Measurements from ENCODE around the gene ABCC9.
"Not testable (repeated sequence)": the region's sequence is repeated elsewhere in the genome, so short reads cannot be mapped to it uniquely, and the experiment has no call there.

ABCC9 gene

GRCh38 chr12:21933656-21934055, 7.6 kb downstream of the ABCC9 start:
- no peak for DNase-seq

GRCh38 chr12:21929972-21930371, 11.3 kb downstream of the ABCC9 start:
- not testable (repeated sequence) for DNase-seq

GRCh38 chr12:21925296-21925913, 15.8 kb downstream of the ABCC9 start:
- DNase-seq: peak; percentile 14

DNA sequence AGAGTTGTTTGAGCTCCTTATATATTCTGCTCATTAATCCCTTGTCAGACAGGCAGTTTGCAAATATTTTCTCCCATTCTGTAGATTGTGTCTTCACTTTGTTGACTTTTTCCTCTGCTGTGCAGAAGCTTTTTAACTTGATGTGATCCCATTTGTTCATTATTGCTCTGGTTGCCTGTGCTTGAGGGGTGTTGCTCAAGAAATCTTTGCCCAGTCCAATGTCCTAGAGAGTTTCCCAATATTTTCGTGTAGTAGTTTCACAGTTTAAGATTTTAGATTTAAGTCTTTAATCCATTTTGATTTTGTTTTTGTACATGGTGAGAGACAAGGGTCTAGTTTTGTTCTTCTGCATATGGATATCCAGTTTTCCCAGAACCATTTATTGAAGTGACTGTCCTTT, 19.8 kb downstream of the ABCC9 start:
- DNase-seq: no peak

- no peak for DNase-seq
These were observed 22.8 kb downstream of the ABCC9 start for GRCh38 chr12:21918456-21918855.

GRCh38 chr12:21913823-21914222, 27.4 kb downstream of the ABCC9 start:
- no peak for DNase-seq

- no peak for DNase-seq
These were observed 28.9 kb downstream of the ABCC9 start for GRCh38 chr12:21912318-21912717.

DNA sequence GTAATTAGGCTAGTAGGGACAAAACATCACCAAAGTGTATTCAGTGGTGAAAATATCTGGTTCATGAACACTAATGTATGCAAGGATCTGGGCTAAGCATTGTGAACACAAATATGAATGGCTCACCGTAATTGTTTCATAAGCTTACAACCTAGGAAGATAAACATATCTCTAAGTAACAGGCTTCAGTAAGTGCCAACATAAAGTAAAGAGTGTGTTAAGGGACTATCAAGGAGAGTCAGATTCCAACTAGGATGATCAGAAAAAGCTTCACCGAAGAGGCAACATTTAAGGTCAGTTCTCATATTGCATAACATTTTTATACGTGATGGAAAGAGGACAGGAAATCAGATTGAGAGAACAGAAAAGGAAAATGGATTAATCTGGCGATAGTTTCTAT, 29.4 kb downstream of the ABCC9 start:
- DNase-seq: no peak

DNA sequence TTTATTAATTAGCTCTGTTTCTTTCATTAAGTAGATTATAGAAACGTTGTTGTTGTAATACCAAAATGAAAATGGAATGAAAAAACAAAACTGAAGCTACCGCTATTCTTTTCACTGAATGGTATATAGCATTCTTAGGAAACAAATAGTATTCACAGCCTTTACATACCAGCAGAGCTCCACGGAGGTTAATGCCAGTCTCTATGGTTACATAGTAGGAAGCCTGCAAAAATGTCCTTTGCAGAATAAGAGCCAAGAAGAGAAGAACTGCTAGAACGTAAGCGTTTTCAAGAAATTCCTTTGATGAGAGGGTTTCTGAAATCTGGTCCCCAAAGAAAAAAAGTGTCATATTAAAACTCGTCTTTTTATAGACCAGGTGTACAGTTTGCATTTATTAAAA, 30.6 kb downstream of the ABCC9 start:
- DNase-seq: no peak

GRCh38 chr12:21907948-21908837, 33.0 kb downstream of the ABCC9 start:
- DNase-seq: no peak

DNA sequence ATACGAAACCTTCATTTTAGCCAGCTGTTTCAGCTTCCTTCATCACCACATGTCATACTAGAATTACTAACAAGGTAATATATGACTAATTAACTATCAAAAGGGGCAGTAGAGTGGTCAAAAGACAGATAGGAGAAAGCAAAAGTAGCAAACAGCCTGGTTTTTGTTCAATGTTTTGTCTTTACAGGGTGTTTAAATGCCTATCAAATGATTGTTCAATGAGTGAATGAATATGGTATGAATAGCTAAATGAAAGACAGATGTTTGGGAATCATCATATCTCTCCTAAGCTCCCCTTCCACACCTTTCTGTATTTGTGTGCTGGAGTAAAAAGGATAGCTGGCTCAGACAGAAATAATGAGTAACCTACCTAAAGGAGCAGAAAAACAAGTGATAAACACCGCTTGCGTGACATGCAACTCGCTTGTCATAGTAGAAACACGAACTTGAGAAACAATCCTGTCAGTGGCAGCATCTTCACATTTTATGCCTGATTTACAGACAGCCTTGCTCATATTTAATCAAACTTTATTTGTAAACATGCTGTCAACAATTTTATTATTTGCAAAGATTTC, 34.2 kb downstream of the ABCC9 start:
- no peak for DNase-seq

DNA sequence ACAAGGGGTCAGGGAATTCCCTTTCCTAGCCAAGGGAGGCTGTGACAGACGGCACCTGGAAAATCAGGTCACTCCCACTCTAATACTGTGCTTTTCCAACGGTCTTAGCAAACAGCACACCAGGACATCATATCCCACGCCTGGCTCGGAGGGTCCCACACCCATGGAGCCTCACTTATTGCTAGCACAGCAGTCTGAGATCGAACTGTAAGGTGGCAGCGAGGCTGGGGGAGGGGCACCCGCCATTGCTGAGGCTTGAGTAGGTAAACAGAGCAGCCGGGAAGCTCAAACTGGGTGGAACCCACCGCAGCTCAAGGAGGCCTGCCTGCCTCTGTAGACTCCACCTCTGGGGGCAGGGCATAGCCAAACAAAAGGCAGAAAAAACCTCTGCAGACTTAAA, 41.7 kb downstream of the ABCC9 start:
- not testable (repeated sequence) for DNase-seq

DNA sequence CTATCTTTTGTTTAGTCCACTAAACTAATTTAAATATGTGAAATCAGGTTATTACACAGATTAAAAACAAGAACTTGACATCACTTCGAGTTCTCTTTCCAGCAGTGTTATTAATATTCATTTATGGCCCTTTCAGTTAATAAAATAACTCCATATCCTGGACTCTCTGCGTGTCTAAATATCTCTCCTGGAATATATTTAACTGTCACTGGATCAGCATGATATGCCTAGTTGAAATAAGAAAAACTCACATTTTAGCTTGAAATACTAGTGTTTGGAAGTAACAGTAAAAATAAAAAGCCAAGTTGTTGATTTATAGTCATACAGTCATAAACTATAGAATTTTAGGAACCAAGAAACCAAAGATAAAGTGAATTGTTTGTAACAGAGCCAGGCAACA, 45.6 kb downstream of the ABCC9 start:
- DNase-seq: no peak

DNA sequence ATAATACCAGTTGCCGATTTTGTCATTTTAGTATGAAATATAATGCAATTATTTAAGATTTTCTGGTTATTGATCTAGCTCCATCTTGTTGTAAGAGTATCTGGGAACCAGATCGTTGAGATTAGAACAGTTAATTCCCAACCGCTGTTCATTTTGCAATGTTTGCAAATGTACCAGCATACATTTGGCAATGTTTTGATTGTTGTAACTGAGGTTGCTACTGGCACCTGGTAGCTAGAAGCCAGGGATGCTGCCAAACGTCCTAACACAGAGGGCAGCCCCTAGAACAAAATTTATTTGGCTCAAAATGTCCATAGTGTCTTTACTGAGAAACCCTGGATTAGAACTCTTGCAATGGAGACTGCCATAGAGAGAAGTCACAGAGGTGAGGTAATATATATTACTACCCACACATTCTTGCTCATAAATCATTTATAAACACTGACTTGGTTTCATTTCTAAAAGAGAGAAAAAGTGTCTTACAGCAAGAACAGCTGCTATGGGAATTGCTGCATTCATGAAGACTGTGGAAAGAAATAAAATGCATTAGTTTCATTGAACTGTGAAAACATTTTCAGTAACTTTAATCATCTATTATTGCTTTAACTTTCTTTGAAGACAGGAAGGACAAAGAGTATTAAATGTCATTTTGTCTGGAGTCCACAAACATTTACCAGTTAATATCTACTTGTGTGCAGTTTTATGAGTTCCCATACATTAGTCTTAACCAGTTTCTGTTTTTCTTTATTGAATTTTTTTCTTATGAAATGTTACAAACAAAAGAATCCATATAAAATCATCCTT, 46.2 kb downstream of the ABCC9 start:
- no peak for DNase-seq

DNA sequence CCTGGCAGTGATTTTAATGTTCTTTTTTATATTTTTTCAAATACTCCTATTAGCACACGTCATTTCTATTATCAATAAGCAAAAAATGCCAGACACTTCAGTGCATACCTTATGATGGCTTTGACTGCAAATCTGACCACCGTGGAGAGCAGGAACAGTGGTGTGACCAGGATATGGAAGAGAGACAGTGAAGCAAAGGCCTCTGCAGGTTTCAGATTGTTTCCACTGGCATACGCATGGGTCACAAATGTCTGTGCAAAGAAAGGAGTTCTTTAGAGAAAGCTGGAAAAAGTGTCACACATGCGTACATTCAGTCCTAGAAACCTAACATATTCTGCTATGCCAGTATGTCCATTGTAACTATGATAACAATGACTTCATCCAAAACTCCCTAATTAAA, 47.3 kb downstream of the ABCC9 start:
- no peak for DNase-seq

DNA sequence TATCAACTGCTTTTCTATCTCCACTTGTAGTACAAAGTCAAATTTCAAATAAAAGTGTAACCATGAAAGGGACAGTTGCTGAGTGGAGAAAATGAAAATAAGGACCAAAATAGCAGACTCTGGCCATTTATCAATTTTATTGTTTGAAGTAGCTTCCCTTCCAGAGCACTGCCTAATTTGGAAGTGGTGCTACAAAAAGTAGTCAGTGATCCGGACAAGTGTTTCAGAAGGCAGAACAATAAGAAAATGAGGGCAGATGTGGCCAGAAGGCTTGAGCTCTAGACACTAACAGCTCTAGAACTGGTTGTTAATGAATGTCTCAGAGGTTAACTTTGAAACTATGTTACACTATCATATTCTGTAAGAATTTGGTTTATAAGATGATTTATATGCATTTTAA, 48.9 kb downstream of the ABCC9 start:
- no peak for DNase-seq

DNA sequence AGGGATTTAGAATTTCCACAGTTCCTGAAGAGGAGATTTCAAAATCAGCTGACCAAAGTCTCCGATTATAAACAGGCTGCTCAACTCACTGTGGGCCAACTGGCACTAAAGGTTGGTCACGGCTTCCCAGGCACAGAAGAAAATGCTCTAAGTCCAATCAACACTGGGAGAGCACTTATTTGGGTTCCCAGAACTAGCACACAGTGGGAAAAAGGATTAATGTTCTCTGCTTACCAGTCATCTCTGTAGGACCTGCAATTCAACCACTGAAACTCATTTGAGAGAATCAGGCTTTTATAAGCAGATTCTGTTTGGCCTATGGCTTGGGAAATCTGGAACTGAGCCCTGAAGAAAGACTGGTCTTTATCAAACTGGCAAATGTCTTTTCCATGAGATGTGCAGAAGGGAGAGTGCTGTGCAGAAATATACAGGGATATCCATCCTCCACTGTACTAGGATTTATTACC, 49.4 kb downstream of the ABCC9 start:
- no peak for DNase-seq

- DNase-seq: no peak
These were observed 52.9 kb downstream of the ABCC9 start for GRCh38 chr12:21888276-21888863.

DNA sequence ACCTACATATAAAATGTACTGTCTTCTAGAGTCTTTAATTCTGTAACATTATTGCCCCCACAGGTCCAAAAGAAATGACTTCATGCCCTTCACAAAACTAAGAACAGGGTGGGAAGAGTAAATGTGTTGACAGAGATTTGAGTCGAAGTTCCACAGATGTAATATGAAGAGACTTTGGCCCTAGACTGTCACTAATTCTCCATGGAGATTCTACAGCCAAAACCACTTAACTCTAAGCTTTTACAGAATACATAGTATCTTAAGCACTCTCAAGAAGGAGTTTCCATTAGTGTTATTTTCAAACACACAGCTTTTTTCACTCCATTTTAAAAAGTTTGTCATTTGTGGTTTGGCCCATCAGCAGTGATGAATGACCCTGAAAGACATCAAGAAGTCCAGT, 56.3 kb downstream of the ABCC9 start:
- DNase-seq: no peak

GRCh38 chr12:21882635-21883034, 58.6 kb downstream of the ABCC9 start:
- no peak for DNase-seq

GRCh38 chr12:21881965-21882364, 59.3 kb downstream of the ABCC9 start:
- no peak for DNase-seq

- no peak for DNase-seq
These were observed 61.9 kb downstream of the ABCC9 start for GRCh38 chr12:21879312-21879711.

All from NCI-H226 (cell line).